HG02981 (cell line): ENCODE results near the gene MACROD1.

Source experiments
- ATAC-seq: cut with Tn5 transposase; IDR thresholded peaks from one replicate; pipeline ENCODE4 v1.9.1; 2021; ENCODE audit warnings: mild to moderate bottlenecking, moderate library complexity; ENCODE audit not compliant: unreplicated experiment

The MACROD1 gene

GRCh38 chr11:64152841-64153691 lies 12.8 kb downstream of the MACROD1 start:
- ATAC-seq, result peak; percentile 54

GRCh38 chr11:64151337-64151736 lies 14.6 kb downstream of the MACROD1 start:
- ATAC-seq, result no peak

- no peak for ATAC-seq
Measured at GRCh38 chr11:64150481-64151239, 15.3 kb downstream of the MACROD1 start.

GRCh38 chr11:64150051-64150450 lies 15.9 kb downstream of the MACROD1 start:
- ATAC-seq, result no peak

GRCh38 chr11:64148917-64149617 lies 16.8 kb downstream of the MACROD1 start:
- no peak for ATAC-seq

GRCh38 chr11:64148226-64148916 lies 17.5 kb downstream of the MACROD1 start:
- no peak for ATAC-seq

- no peak for ATAC-seq
Measured at GRCh38 chr11:64146036-64146955, 19.6 kb downstream of the MACROD1 start.

- no peak for ATAC-seq
Measured at GRCh38 chr11:64144587-64145472, 21.1 kb downstream of the MACROD1 start.

GRCh38 chr11:64141081-64141783 lies 24.7 kb downstream of the MACROD1 start:
- no peak for ATAC-seq

- no peak for ATAC-seq
Measured at GRCh38 chr11:64140082-64140481, 25.8 kb downstream of the MACROD1 start.

GRCh38 chr11:64139049-64139448 lies 26.9 kb downstream of the MACROD1 start:
- no peak for ATAC-seq

GRCh38 chr11:64138398-64138797 lies 27.5 kb downstream of the MACROD1 start:
- ATAC-seq, result no peak

GRCh38 chr11:64136765-64137441 lies 29.0 kb downstream of the MACROD1 start:
- no peak for ATAC-seq

- ATAC-seq, result no peak
Measured at GRCh38 chr11:64135711-64136110, 30.2 kb downstream of the MACROD1 start.

- ATAC-seq, result no peak
Measured at GRCh38 chr11:64134963-64135362, 30.9 kb downstream of the MACROD1 start.

- no peak for ATAC-seq
Measured at GRCh38 chr11:64132982-64133705, 32.8 kb downstream of the MACROD1 start.

GRCh38 chr11:64132191-64132771 lies 33.6 kb downstream of the MACROD1 start:
- no peak for ATAC-seq
